GM10248 (cell line): ENCODE measurements around the gene PRKAB1.
"Not testable (repeated sequence)": the region's sequence is repeated elsewhere in the genome, so short reads cannot be mapped to it uniquely, and the experiment has no call there.

Experiments
- CTCF ChIA-PET: fragments of 300-600 bp; sonication (Branson Sonifier 250); formaldehyde crosslinking; extraction: SDS; loops from one replicate; lab custom pipeline; 2021; ENCODE audit warnings: antibody characterized with exemption; lab: Yijun Ruan, JAX
- POLR2A ChIA-PET: fragments of 350-650 bp; sonication (Branson Sonifier 250); formaldehyde crosslinking; extraction: SDS; loops from one replicate; lab custom pipeline; 2020; ENCODE audit warnings: antibody characterized with exemption; lab: Yijun Ruan, JAX
- DNase-seq: peaks from one replicate; pipeline ENCODE4 v3.0.0; 2012; ENCODE audit errors: extremely low spot score
- CTCF ChIP-seq: IDR thresholded peaks from 2 replicates; pipeline ENCODE4 v1.5.1; 2012; ENCODE audit warnings: mild to moderate bottlenecking, low read depth; ENCODE audit errors: extremely low read depth, missing control alignments, control extremely low read depth

The PRKAB1 gene

GRCh38 chr12:119644930-119645329 is 23.0 kb upstream of the PRKAB1 start:
- CTCF ChIA-PET = interaction anchor here (2.6 kb wide), 1 partner anchor 23 kb away, joined by 6 read pairs; the partner anchor contains the start of gene PRKAB1
- POLR2A ChIA-PET = no interaction called here
- TF ChIP-seq CTCF = no peak
- DNase-seq = no peak

GRCh38 chr12:119645535-119646059 is 22.3 kb upstream of the PRKAB1 start:
- ChIA-PET CTCF (interaction anchor here (1.0 to 1.1 kb wide), 2 partner anchors 14 to 22 kb away, joined by 3 to 4 read pairs; no protein-coding TSS in a partner anchor), POLR2A (no interaction called here)
- no peak for DNase-seq
- no peak for TF ChIP-seq CTCF

- CTCF ChIA-PET = interaction anchor here (0.8 to 2.9 kb wide), 11 partner anchors 9 to 530 kb away, joined by 3 to 13 read pairs (median 5); partner anchors contain the start of gene PRKAB1
- TF ChIP-seq CTCF = peak; percentile 33
- POLR2A ChIA-PET = no interaction called here
- peak; percentile 65 for DNase-seq
These were observed 18.6 kb upstream of the PRKAB1 start for GRCh38 chr12:119649202-119649808.

GRCh38 chr12:119652665-119653064 is 15.3 kb upstream of the PRKAB1 start:
- ChIA-PET POLR2A (no interaction called here), CTCF (interaction anchor here (1.0 to 1.3 kb wide), 3 partner anchors 13 to 107 kb away, joined by 3 to 4 read pairs (median 3); no protein-coding TSS in a partner anchor)
- TF ChIP-seq CTCF = no peak
- DNase-seq = no peak

GRCh38 chr12:119657001-119657400 is 10.9 kb upstream of the PRKAB1 start:
- DNase-seq, POLR2A ChIA-PET: not testable (repeated sequence)
- CTCF ChIA-PET = interaction anchor here (1.0 to 2.2 kb wide), 2 partner anchors 9 to 12 kb away, joined by 3 to 17 read pairs; partner anchors contain the start of gene PRKAB1

- CTCF ChIA-PET = interaction anchor here (0.7 to 2.2 kb wide), 8 partner anchors 8 to 214 kb away, joined by 3 to 17 read pairs (median 6); partner anchors contain the start of gene PRKAB1
- POLR2A ChIA-PET, DNase-seq: not testable (repeated sequence)
These were observed 9.8 kb upstream of the PRKAB1 start for GRCh38 chr12:119658166-119658565.

GRCh38 chr12:119659289-119659897 is 8.5 kb upstream of the PRKAB1 start:
- peak; percentile 64 for TF ChIP-seq CTCF
- ChIA-PET POLR2A (no interaction called here), CTCF (interaction anchor here (0.7 to 2.2 kb wide), 5 partner anchors 9 to 216 kb away, joined by 3 to 17 read pairs (median 7); partner anchors contain the start of gene PRKAB1)

More at GRCh38 chr12:119659289-119659897, 8.5 kb upstream of the PRKAB1 start:
- peak; percentile 59 for DNase-seq
